Fibroblast of lung (primary cell): ENCODE results near the gene TRANK1.

Experiments
- CTCF ChIP-seq, 2 donors: IDR thresholded peaks in 1 of 2; conservative IDR thresholded peaks in 1 of 2; 1 replicate in 1 of 2; 2 replicates in 1 of 2; pipeline ENCODE4 v1.5.1; 2011 to 2012; ENCODE audit warnings: low read length in 2 of 2, control low read depth in 1 of 2, inconsistent platforms in 1 of 2, low read depth in 1 of 2, mild to moderate bottlenecking in 1 of 2
- EZH2 ChIP-seq: IDR thresholded peaks from 2 replicates; pipeline ENCODE4 v1.5.1; 2012; ENCODE audit warnings: low read length, control low read depth, mild to moderate bottlenecking; ENCODE audit errors: missing control alignments

GRCh38 chr3:36823806-36824205 is 121.0 kb downstream of the TRANK1 start:
- TF ChIP-seq CTCF (conservative IDR thresholded peaks at IDR 0.05 in 1 of 2, IDR thresholded peaks at IDR 0.05 in 1 of 2; ENCODE audit: low read depth in 1 of 2, low read length in 2 of 2) (no peak), EZH2 (no peak)
